ENCODE results near the gene DMWD.

DNA sequence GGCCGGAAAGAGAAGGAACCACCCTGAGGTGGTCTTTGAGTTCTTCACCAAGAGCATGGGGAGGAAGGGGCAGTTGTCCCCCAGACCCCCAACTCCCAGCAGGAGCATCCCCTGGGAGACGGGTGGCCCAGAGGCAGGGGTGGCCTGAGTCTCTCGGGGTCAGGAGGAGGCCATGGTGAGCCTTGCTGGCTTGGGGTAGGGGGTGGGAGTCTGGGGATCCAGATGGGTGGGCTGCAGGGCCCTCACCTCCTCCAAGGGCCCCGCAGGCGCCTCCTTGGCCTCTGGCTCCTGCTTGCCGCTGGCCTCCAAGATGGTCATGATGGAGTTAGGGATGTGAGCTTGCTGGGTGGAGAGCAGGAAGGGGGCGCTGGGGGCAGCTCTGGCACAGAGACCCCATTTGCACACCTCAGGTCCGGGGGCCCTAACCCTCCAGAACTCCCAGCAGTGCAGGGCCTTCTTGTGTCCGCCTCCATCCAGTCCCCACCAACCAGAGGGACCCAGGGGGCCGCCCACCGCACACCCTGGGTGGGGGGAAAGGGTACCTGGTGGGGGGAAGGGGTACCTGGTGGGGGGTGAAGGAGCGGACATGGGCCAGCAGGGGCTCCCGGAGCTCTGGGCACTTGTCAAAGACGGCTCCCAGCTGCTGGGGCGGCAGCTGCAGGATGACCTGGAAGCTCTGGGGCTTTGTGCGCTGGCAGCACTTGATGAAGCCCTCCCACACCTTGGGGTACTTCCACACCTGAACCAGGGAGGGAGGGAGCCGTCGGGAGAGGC, 23.8 kb upstream of the DMWD start:
- TF ChIP-seq, protein P1, sequence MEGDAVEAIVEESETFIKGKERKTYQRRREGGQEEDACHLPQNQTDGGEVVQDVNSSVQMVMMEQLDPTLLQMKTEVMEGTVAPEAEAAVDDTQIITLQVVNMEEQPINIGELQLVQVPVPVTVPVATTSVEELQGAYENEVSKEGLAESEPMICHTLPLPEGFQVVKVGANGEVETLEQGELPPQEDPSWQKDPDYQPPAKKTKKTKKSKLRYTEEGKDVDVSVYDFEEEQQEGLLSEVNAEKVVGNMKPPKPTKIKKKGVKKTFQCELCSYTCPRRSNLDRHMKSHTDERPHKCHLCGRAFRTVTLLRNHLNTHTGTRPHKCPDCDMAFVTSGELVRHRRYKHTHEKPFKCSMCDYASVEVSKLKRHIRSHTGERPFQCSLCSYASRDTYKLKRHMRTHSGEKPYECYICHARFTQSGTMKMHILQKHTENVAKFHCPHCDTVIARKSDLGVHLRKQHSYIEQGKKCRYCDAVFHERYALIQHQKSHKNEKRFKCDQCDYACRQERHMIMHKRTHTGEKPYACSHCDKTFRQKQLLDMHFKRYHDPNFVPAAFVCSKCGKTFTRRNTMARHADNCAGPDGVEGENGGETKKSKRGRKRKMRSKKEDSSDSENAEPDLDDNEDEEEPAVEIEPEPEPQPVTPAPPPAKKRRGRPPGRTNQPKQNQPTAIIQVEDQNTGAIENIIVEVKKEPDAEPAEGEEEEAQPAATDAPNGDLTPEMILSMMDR (IDR thresholded peaks at IDR 0.05): no peak
- TF ChIP-seq POLR2AphosphoS5 (IDR thresholded peaks at IDR 0.05): no peak
- TF ChIP-seq POLR2A (IDR thresholded peaks at IDR 0.05): no peak
- no peak for TF ChIP-seq EP300 (IDR thresholded peaks at IDR 0.05)

Data from sigmoid colon (tissue), 4 donors.